Fibroblast of lung (primary cell): ENCODE results near the gene EFCAB10.
A peak's percentile ranks its signal among the peaks of the same experiment; 100 is the strongest.

ENCODE experiments used
- CTCF ChIP-seq, 2 donors: IDR thresholded peaks in 1 of 2; conservative IDR thresholded peaks in 1 of 2; 1 replicate in 1 of 2; 2 replicates in 1 of 2; pipeline ENCODE4 v1.5.1; 2011 to 2012; ENCODE audit warnings: low read length in 2 of 2, control low read depth in 1 of 2, inconsistent platforms in 1 of 2, low read depth in 1 of 2, mild to moderate bottlenecking in 1 of 2
- EZH2 ChIP-seq: IDR thresholded peaks from 2 replicates; pipeline ENCODE4 v1.5.1; 2012; ENCODE audit warnings: low read length, control low read depth, mild to moderate bottlenecking; ENCODE audit errors: missing control alignments

GRCh38 chr7:105580022-105580740 is 1.1 kb downstream of the EFCAB10 start:
- TF ChIP-seq CTCF (conservative IDR thresholded peaks at IDR 0.05 in 1 of 2, IDR thresholded peaks at IDR 0.05 in 1 of 2; ENCODE audit: low read depth in 1 of 2, low read length in 2 of 2), result peak in 1 of 2 donors; percentile 20
- no peak for TF ChIP-seq EZH2
